Kidney epithelial cell (primary cell): ENCODE measurements around the gene PTGER3. TPM values are rescaled to one million over a fixed set of nuclear protein-coding genes. Genes with fewer than 3 reads are reported as not detected.

Experiments
- DNase-seq: peaks from one replicate; pipeline ENCODE4 v3.0.0-alpha.2; 2010; ENCODE audit warnings: low read depth
- H3K27me3 ChIP-seq: 2 replicates; pipeline ENCODE4 v1.6.0; 2011; ENCODE audit warnings: low read length; ENCODE audit not compliant: control insufficient read depth, insufficient read depth
- H3K36me3 ChIP-seq: 2 replicates; pipeline ENCODE4 v1.5.1; 2011; ENCODE audit warnings: low read length; ENCODE audit not compliant: control insufficient read depth, insufficient read depth
- H3K4me3 ChIP-seq: 2 replicates; pipeline ENCODE4 v1.5.1; 2011; ENCODE audit warnings: low read depth, mild to moderate bottlenecking, control low read depth, low read length
- total RNA-seq: library from RNA; depleted of rRNA; stranded (reverse); fragments of >200 nt; gene quantifications from 2 replicates; pipeline ENCODE4 v1.2.3, GENCODE V29; 2015
- TF ChIP-seq, protein P1 (sequence below): IDR thresholded peaks from 2 replicates; pipeline ENCODE4 v1.5.1; 2011; ENCODE audit warnings: mild to moderate bottlenecking, moderate library complexity, low read length, control low read depth, inconsistent platforms; ENCODE audit not compliant: insufficient read depth, poor library complexity, severe bottlenecking

Gene PTGER3
- total RNA-seq, 1 donor from 2014 or later, result 0.29 TPM

DNA sequence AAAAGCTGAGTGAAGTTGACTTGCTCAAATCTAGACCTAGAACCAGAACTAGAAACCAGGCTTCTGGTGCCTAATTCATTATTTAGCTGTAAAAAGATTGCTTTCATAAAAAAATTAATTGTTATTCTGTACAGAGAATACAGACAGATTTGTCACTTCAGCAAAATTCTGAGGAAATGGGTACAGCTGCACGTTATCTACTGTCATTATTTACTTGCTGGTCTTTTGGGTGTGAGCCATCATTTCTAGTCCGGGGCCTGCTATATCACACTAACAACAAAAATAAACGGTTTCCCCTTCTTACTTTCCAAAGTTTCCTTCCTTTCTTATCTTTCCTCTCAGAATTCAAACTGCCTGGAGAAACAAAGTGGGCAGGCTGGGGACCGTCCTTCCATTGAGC is 68.3 kb downstream of the PTGER3 start:
- Histone ChIP-seq H3K4me3 (no peak overlapping the region), H3K36me3 (no peaks in the 10 kb centered on the region), H3K27me3 (no peaks in the 10 kb centered on the region)
- TF ChIP-seq, protein P1, sequence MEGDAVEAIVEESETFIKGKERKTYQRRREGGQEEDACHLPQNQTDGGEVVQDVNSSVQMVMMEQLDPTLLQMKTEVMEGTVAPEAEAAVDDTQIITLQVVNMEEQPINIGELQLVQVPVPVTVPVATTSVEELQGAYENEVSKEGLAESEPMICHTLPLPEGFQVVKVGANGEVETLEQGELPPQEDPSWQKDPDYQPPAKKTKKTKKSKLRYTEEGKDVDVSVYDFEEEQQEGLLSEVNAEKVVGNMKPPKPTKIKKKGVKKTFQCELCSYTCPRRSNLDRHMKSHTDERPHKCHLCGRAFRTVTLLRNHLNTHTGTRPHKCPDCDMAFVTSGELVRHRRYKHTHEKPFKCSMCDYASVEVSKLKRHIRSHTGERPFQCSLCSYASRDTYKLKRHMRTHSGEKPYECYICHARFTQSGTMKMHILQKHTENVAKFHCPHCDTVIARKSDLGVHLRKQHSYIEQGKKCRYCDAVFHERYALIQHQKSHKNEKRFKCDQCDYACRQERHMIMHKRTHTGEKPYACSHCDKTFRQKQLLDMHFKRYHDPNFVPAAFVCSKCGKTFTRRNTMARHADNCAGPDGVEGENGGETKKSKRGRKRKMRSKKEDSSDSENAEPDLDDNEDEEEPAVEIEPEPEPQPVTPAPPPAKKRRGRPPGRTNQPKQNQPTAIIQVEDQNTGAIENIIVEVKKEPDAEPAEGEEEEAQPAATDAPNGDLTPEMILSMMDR, result no peak
- DNase-seq, result no peak

- Histone ChIP-seq H3K4me3 (no peak overlapping the region), H3K36me3 (no peaks in the 10 kb centered on the region), H3K27me3 (no peaks in the 10 kb centered on the region)
- DNase-seq, result no peak
- TF ChIP-seq, protein P1, result no peak
Observed at GRCh38 chr1:70978623-70979022, 69.0 kb downstream of the PTGER3 start.

DNA sequence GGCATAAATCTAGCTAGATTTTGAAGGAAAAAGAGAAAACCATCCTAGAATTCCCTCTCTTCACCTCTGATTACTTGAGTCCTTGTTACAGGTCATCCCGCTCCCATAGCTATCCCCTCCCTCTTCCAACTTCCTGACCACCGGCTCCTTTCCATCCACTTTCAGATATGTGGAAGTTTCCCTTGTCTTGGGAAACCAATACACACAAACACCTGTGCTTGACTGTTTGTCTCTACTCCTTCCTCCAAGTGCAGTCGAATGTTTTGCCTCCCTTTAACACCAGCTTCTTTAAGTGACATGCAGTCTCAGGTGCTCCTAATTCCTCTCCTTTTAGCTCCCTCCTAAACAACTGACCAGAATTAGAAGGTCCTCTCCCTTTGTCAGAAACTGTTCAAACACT is 70.0 kb downstream of the PTGER3 start:
- TF ChIP-seq, protein P1, result no peak
- no peak for DNase-seq
- H3K4me3 ChIP-seq, result no peak overlapping the region
- no peaks in the 10 kb centered on the region for H3K27me3 ChIP-seq
- no peaks in the 10 kb centered on the region for H3K36me3 ChIP-seq

- Histone ChIP-seq H3K4me3 (no peak overlapping the region), H3K27me3 (no peaks in the 10 kb centered on the region), H3K36me3 (no peaks in the 10 kb centered on the region)
- TF ChIP-seq, protein P1, result no peak
- no peak for DNase-seq
Observed at GRCh38 chr1:70977041-70977440, 70.6 kb downstream of the PTGER3 start.

- H3K27me3 ChIP-seq, result no peaks in the 10 kb centered on the region
- DNase-seq, result no peak
Observed at GRCh38 chr1:70973754-70974153, 73.9 kb downstream of the PTGER3 start.

GRCh38 chr1:70970407-70970806 is 77.2 kb downstream of the PTGER3 start:
- Histone ChIP-seq H3K36me3 (no peaks in the 10 kb centered on the region), H3K4me3 (no peak overlapping the region), H3K27me3 (no peaks in the 10 kb centered on the region)
- TF ChIP-seq, protein P1, result no peak
- no peak for DNase-seq

More at GRCh38 chr1:70973754-70974153, 73.9 kb downstream of the PTGER3 start:
- TF ChIP-seq, protein P1, result no peak
- H3K36me3 ChIP-seq, result no peaks in the 10 kb centered on the region
- no peak overlapping the region for H3K4me3 ChIP-seq
